Inflammatory macrophage treated with lipopolysaccharide for 4 hours (primary cell): ENCODE results near the gene ARMS2.

ENCODE experiments used
- DNase-seq: peaks from one replicate; pipeline ENCODE4 v3.0.0-alpha.2; 2020

The ARMS2 gene

GRCh38 chr10:122455376-122456079, 1.1 kb downstream of the ARMS2 start:
- DNase-seq, result no peak

- DNase-seq, result no peak
These were observed 3.5 kb downstream of the ARMS2 start for GRCh38 chr10:122457934-122458333.

- DNase-seq, result no peak
These were observed 4.2 kb downstream of the ARMS2 start for GRCh38 chr10:122458693-122459092.

- DNase-seq, result no peak
These were observed 5.3 kb downstream of the ARMS2 start for GRCh38 chr10:122459561-122460273.

GRCh38 chr10:122460891-122461293, 6.4 kb downstream of the ARMS2 start:
- no peak for DNase-seq

GRCh38 chr10:122461367-122461728, 6.9 kb downstream of the ARMS2 start, which contains the start of gene HTRA1:
Gene HTRA1, plus strand, starts transcription at chr10:122461553. Its CDS starts 100 bp downstream, at chr10:122461653.
- peak; percentile 15 for DNase-seq

- DNase-seq, result no peak
These were observed 7.5 kb downstream of the ARMS2 start for GRCh38 chr10:122461729-122462532.

- peak; percentile 54 for DNase-seq
These were observed 8.3 kb downstream of the ARMS2 start for GRCh38 chr10:122462533-122463465.

- no peak for DNase-seq
These were observed 9.2 kb downstream of the ARMS2 start for GRCh38 chr10:122463466-122464249.

GRCh38 chr10:122464250-122464510, 9.7 kb downstream of the ARMS2 start:
- DNase-seq, result no peak

GRCh38 chr10:122464586-122464985, 10.1 kb downstream of the ARMS2 start:
- DNase-seq, result no peak

- DNase-seq, result no peak
These were observed 11.1 kb downstream of the ARMS2 start for GRCh38 chr10:122465401-122466040.

GRCh38 chr10:122466951-122467381, 12.5 kb downstream of the ARMS2 start:
- DNase-seq, result peak; percentile 78

GRCh38 chr10:122467701-122468100, 13.2 kb downstream of the ARMS2 start:
- peak; percentile 13 for DNase-seq

- DNase-seq, result peak; percentile 53
These were observed 14.0 kb downstream of the ARMS2 start for GRCh38 chr10:122468307-122468925.

- DNase-seq, result peak; percentile 95
These were observed 14.7 kb downstream of the ARMS2 start for GRCh38 chr10:122468926-122469781.

- DNase-seq, result no peak
These were observed 15.4 kb downstream of the ARMS2 start for GRCh38 chr10:122469848-122470247.

GRCh38 chr10:122471531-122472177, 17.2 kb downstream of the ARMS2 start:
- no peak for DNase-seq

GRCh38 chr10:122473116-122473515, 18.7 kb downstream of the ARMS2 start:
- no peak for DNase-seq
